Measurements from ENCODE around the gene AWAT2.

The AWAT2 gene, protein sequence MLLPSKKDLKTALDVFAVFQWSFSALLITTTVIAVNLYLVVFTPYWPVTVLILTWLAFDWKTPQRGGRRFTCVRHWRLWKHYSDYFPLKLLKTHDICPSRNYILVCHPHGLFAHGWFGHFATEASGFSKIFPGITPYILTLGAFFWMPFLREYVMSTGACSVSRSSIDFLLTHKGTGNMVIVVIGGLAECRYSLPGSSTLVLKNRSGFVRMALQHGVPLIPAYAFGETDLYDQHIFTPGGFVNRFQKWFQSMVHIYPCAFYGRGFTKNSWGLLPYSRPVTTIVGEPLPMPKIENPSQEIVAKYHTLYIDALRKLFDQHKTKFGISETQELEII

DNA sequence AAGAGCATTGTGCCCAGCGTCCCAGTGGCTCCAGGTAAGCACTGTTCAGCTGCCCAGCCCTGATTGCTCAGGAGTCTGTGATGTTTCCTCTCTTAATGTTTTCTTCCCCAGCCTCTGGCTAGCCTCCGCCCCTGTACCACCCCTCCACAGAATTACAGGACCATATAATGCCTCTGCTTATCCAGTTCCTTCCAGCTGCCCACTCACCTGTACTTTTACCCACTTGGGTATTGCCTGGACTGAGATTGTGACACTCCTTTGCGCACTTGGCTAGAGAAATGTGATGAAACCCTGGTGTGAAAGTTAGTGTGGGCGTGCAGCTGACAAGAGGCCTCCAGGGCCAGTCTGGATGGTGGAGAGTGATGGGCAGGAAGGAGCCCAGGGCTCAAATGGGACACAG lies at the start of gene AWAT2:
Gene AWAT2, minus strand, starts transcription at position 14 of the 400 bp plus-strand sequence. Its CDS starts 6 bp downstream, at position 8.
- TF ChIP-seq, protein P1, sequence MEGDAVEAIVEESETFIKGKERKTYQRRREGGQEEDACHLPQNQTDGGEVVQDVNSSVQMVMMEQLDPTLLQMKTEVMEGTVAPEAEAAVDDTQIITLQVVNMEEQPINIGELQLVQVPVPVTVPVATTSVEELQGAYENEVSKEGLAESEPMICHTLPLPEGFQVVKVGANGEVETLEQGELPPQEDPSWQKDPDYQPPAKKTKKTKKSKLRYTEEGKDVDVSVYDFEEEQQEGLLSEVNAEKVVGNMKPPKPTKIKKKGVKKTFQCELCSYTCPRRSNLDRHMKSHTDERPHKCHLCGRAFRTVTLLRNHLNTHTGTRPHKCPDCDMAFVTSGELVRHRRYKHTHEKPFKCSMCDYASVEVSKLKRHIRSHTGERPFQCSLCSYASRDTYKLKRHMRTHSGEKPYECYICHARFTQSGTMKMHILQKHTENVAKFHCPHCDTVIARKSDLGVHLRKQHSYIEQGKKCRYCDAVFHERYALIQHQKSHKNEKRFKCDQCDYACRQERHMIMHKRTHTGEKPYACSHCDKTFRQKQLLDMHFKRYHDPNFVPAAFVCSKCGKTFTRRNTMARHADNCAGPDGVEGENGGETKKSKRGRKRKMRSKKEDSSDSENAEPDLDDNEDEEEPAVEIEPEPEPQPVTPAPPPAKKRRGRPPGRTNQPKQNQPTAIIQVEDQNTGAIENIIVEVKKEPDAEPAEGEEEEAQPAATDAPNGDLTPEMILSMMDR (IDR thresholded peaks at IDR 0.05; ENCODE audit: low read depth, low read length), result no peak
- no peak for DNase-seq (ENCODE audit: low read depth, low spot score)
- in situ Hi-C loops (cut with HindIII; ENCODE audit: low sequenced_read_pairs), result no loop called here
- H3K4me3 ChIP-seq (ENCODE audit: low read depth, low read length), result no peak within 1 kb of the TSS

DNA sequence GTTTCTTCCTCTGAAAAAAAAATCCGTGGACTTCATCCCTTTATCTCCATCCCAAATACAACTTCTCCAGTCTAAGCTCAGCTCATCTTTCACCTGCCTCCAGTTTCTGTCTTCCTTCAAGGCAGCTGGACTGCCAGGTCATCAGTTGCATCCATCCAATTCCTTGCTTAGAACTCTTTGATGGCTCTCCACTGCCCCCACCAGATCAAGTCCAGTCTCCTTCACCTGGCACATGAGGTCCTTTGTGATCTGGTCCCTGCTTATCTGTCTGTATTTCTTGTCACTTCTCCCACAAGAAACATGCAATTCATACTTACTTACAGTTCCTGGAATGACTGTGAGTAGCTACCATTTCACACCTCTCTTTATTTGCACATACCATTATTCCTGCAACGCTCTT lies 46.3 kb upstream of the AWAT2 start:
- H3K4me3 ChIP-seq (ENCODE audit: low read depth, low read length), result no peak overlapping the region
- TF ChIP-seq, protein P1 (IDR thresholded peaks at IDR 0.05; ENCODE audit: low read depth, low read length), result peak; percentile 4
- in situ Hi-C loops (cut with HindIII; ENCODE audit: low sequenced_read_pairs), result no loop called here
- no peak for DNase-seq (ENCODE audit: low read depth, low spot score)

DNA sequence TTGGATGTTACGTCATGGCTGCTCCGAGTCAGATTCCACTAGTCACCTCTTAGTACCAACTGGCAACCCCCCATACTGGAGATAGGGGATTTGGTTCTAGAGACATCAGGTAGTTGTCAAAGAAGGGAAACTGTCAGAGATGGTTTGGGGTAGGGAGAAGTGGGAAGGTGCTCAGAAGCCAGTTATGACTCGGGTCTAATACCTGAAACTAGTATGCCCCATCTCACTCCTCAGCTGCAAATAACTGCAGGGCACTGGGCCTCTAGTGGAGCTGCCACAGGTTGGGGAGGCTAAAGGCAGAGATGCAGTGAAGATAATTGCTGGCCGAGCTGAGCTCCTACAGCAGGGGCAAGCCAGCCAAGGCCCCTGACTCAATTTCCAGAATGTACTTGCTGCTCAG lies 42.5 kb upstream of the AWAT2 start:
- no peak for DNase-seq (ENCODE audit: low read depth, low spot score)
- in situ Hi-C loops (cut with HindIII; ENCODE audit: low sequenced_read_pairs), result no loop called here
- TF ChIP-seq, protein P1 (IDR thresholded peaks at IDR 0.05; ENCODE audit: low read depth, low read length), result no peak

DNA sequence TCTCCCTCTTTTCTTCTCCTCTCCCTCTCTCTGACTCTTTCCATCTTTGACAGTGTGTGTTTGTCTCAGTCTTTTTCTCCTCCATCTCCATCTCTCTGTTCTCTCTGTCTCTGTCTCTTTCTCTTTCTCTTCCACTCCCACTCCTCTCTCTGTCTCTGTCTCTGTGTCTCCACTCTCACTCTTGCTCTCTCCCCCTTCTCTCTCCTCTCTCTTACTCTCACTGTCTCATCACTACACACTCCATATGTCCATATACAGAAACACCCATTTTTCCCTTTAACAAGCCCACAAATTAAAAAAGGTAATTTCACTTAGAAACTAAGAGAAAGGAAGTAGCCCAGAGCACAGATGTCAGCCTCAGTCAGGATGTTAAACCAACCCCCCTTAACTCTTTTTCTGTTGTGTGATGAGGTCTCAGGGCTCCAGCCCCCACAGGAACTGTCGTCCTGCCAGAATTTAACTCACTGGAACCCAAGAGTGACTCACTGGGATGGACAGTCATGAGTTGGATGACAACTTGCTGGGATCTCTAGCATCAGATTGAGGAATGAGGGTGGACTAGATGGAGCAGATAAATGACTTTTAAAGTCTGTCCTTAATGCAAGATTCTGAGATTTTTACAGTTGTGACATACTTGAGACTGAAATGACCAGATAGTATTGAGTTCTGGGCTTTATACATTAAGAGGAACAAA lies 40.0 kb upstream of the AWAT2 start:
- DNase-seq (ENCODE audit: low read depth, low spot score), result no peak
- TF ChIP-seq, protein P1 (IDR thresholded peaks at IDR 0.05; ENCODE audit: low read depth, low read length), result no peak
- no peak overlapping the region for H3K4me3 ChIP-seq (ENCODE audit: low read depth, low read length)
- in situ Hi-C loops (cut with HindIII; ENCODE audit: low sequenced_read_pairs), result no loop called here

More for the DNA sequence above, 42.5 kb upstream of the AWAT2 start:
- no peak overlapping the region for H3K4me3 ChIP-seq (ENCODE audit: low read depth, low read length)

DNA sequence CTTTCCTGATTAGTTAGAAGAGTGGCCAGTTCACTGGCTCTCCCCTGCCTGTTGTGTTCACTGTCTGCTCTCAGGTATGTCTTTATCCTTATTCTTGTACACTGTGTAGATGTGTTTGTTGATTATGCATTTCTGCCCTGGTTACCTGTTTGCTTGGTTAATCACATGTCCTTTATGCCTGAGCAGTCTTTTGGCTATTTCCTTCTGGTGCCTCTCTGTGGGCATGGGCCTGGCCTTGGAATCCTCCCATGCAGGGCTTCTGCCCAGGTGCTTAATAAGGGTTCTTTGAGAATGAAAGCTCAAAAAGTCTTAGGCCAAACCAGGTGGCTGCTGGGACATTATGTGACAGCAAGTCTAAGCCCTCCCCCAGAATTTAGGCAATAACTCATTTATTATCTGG lies 39.0 kb upstream of the AWAT2 start:
- in situ Hi-C loops (cut with HindIII; ENCODE audit: low sequenced_read_pairs), result no loop called here
- H3K4me3 ChIP-seq (ENCODE audit: low read depth, low read length), result no peak overlapping the region
- DNase-seq (ENCODE audit: low read depth, low spot score), result no peak
- TF ChIP-seq, protein P1 (IDR thresholded peaks at IDR 0.05; ENCODE audit: low read depth, low read length), result no peak

DNA sequence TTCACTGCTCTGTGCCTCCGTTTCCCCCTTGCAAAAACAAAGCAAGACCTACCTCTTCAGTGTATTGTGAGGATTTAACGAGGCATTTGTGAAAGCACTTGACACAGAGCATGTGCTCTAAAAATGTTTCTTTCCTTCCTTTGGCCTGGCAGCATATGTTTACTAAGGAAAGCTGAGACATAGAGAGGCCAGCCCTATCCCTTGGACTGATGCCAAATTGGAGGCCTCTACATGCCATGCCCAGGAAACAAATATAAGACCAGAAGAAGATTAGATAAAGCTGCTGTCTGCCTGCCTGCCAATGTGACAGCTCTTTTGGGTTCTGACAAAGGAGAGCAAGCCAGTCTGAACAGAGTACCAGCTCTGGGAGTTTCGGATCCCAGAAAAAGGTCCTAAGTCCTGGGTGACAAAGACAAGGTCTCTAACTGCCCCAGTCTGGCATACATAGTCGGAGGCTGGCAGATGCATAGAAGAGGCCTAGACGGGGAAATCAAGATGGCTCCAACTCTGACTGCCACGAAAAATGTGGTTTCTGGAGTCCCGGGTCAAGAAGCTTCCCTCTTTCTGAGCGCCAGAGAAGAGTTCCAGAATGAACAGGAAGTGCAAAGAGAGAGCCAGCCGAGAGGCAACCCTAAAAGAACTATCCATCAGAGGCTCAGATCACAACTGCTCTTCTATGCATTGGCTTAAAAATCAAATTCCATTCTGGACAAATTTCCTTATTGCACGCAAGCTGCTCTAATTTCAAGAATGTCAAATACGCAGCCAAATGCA lies 38.3 kb upstream of the AWAT2 start:
- no peak overlapping the region for H3K4me3 ChIP-seq (ENCODE audit: low read depth, low read length)
- DNase-seq (ENCODE audit: low read depth, low spot score), result no peak
- TF ChIP-seq, protein P1 (IDR thresholded peaks at IDR 0.05; ENCODE audit: low read depth, low read length), result no peak
- in situ Hi-C loops (cut with HindIII; ENCODE audit: low sequenced_read_pairs), result no loop called here
